Measurements from ENCODE around the gene SLC24A3.

DNA sequence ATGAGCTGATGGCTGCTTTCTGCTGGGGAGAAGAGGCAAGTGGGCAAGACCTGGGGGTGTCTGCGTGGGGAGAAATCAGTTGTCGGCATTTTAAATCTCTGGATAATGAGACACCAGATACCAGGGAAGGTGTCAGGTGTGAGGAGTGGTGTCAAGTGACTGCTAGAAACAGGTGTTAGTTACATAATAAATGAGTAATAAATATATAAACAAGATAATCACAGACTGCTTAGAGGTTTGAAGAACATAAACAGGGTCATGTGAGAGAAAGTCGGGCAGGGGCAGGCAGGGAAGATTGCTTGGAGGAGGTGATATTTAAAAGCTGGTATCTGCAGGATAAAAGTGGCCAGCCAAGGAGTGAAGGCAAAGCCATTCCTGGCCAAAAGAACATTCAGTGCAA, 458.4 kb downstream of the SLC24A3 start:
- TF ChIP-seq, protein P1, sequence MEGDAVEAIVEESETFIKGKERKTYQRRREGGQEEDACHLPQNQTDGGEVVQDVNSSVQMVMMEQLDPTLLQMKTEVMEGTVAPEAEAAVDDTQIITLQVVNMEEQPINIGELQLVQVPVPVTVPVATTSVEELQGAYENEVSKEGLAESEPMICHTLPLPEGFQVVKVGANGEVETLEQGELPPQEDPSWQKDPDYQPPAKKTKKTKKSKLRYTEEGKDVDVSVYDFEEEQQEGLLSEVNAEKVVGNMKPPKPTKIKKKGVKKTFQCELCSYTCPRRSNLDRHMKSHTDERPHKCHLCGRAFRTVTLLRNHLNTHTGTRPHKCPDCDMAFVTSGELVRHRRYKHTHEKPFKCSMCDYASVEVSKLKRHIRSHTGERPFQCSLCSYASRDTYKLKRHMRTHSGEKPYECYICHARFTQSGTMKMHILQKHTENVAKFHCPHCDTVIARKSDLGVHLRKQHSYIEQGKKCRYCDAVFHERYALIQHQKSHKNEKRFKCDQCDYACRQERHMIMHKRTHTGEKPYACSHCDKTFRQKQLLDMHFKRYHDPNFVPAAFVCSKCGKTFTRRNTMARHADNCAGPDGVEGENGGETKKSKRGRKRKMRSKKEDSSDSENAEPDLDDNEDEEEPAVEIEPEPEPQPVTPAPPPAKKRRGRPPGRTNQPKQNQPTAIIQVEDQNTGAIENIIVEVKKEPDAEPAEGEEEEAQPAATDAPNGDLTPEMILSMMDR (IDR thresholded peaks at IDR 0.05), result no peak
- no peak for TF ChIP-seq EP300 (IDR thresholded peaks at IDR 0.05)

Data from sigmoid colon (tissue), 4 donors.